T-cell (primary cell): ENCODE measurements around the gene S100PBP. TPM values are rescaled to one million over a fixed set of nuclear protein-coding genes. Genes with fewer than 3 reads are reported as not detected.

Source experiments
- ATAC-seq, 4 experiments: fragments of 200-7000 bp in 3 of 4; fragments of 150-1000 bp in 1 of 4; cut with Tn5 transposase; replicated peaks in 1 of 4; 1 replicate in 3 of 4; 2 replicates in 1 of 4; pipeline ENCODE4 v1.10.0; 2021; ENCODE audit warnings: moderate library complexity in 3 of 4, mild to moderate bottlenecking in 2 of 4, moderate number of reproducible peaks in 1 of 4
- CTCF ChIA-PET, 2 donors: fragments of 300-600 bp; sonication (Branson Sonifier 250); formaldehyde crosslinking; loops; one replicate each; lab custom pipeline; 2022; ENCODE audit warnings: antibody characterized with exemption in 2 of 2; lab: Charles Lee
- POLR2A ChIA-PET, 2 donors: fragments of 300-600 bp; sonication (Branson Sonifier 250); formaldehyde crosslinking; loops; one replicate each; lab custom pipeline; 2022; ENCODE audit warnings: antibody characterized with exemption in 2 of 2; lab: Charles Lee
- DNase-seq, 35 experiments: peaks; one replicate each; pipeline versions ENCODE4 v3.0.0 to v3.0.0-alpha.2; 2013 to 2023
- H3K27ac ChIP-seq: one replicate; pipeline ENCODE4 v1.5.1; 2013; ENCODE audit warnings: low read length
- H3K27me3 ChIP-seq, 2 experiments: replicated peaks in 1 of 2; 1 replicate in 1 of 2; 2 replicates in 1 of 2; pipeline versions ENCODE4 v1.6.1 to v1.7.0; 2013; ENCODE audit warnings: low read length in 1 of 2, mixed read lengths in 1 of 2; ENCODE audit not compliant: control insufficient read depth in 2 of 2, insufficient read depth in 2 of 2; ENCODE audit errors: extremely low read depth in 1 of 2
- H3K36me3 ChIP-seq, 2 donors: 1 replicate in 1 of 2; 2 replicates in 1 of 2; pipeline versions ENCODE4 v1.6.1 to v1.7.0; 2013; ENCODE audit warnings: low read length in 1 of 2; ENCODE audit not compliant: control insufficient read depth in 2 of 2, insufficient read depth in 1 of 2; ENCODE audit errors: extremely low read depth in 1 of 2
- H3K4me1 ChIP-seq, 2 experiments: 1 replicate in 1 of 2; 2 replicates in 1 of 2; pipeline versions ENCODE4 v1.6.1 to v1.7.0; 2013; ENCODE audit warnings: low read length in 2 of 2, mixed read lengths in 1 of 2; ENCODE audit not compliant: insufficient read depth in 2 of 2, control insufficient read depth in 1 of 2; ENCODE audit errors: extremely low read depth in 1 of 2
- H3K4me3 ChIP-seq, 2 donors: 1 replicate in 1 of 2; 2 replicates in 1 of 2; pipeline versions ENCODE4 v1.5.1 to v1.7.0; 2013; ENCODE audit warnings: mild to moderate bottlenecking in 2 of 2, low read length in 1 of 2, moderate library complexity in 1 of 2; ENCODE audit not compliant: control insufficient read depth in 1 of 2; ENCODE audit errors: extremely low read depth in 1 of 2
- H3K9me3 ChIP-seq: 2 replicates; pipeline ENCODE4 v1.7.0; 2013
- H3K27ac Mint-ChIP-seq, 2 donors: one replicate each; pipeline ENCODE4 v1.8.0; 2020 to 2021; ENCODE audit warnings: mild to moderate bottlenecking in 2 of 2, mixed read lengths in 2 of 2
- H3K27me3 Mint-ChIP-seq, 2 donors: one replicate each; pipeline ENCODE4 v1.8.0; 2021 to 2022; ENCODE audit warnings: mixed read lengths in 2 of 2
- H3K36me3 Mint-ChIP-seq: one replicate; pipeline ENCODE4 v1.8.0; 2021; ENCODE audit warnings: mixed read lengths
- H3K4me1 Mint-ChIP-seq, 3 donors: one replicate each; pipeline ENCODE4 v1.8.0; 2020 to 2022; ENCODE audit warnings: mixed read lengths in 3 of 3, mild to moderate bottlenecking in 1 of 3
- H3K4me3 Mint-ChIP-seq, 3 donors: one replicate each; pipeline ENCODE4 v1.8.0; 2020 to 2022; ENCODE audit warnings: mild to moderate bottlenecking in 3 of 3, mixed read lengths in 3 of 3, moderate library complexity in 3 of 3
- H3K9me3 Mint-ChIP-seq, 3 donors: one replicate each; pipeline ENCODE4 v1.8.0; 2020 to 2022; ENCODE audit warnings: mixed read lengths in 3 of 3
- WGBS: methylation state at CpG from one replicate; pipeline ENCODE4 v1.1.5; 2013; ENCODE audit warnings: missing lambda C conversion rate; ENCODE audit not compliant: insufficient coverage; 5-methylcytosine and 5-hydroxymethylcytosine counted together
- total RNA-seq, 35 experiments: library from RNA in 6 of 35; stranded (reverse) in 6 of 35; fragments of 120-200 nt in 1 of 35; gene quantifications; one replicate each; pipeline versions ENCODE4 v1.2.1 to v1.2.4 and lab custom pipeline; 2013 to 2026

The S100PBP gene
- total RNA-seq, 5 donors from 2014 or later (not counting 1 experiment from before 2014, with no cell fraction given): 46.6 to 77.6 (median 63.6) TPM

DNA sequence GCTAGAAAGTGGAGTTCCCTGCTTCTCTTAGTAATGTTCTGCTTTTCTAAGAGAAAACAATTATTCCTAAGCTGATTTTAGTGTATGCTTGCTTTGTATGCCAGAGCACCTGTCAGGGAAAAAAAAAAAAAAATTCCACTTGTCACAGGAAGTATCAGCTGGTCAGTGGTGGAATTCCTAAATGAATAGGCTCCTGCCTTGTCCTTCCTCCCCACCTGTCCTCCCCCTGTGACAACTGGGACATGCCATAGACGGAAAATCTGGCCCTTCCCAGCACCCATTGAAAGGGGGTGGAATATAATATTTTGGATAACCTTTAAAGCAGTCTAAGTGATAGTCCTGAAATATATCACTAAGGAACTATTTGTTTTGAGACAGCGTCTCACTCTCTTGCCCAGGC is 42.5 kb downstream of the S100PBP start:
- ATAC-seq (no peak), DNase-seq (no peak)
- Histone ChIP-seq H3K9me3 (no peaks in the 10 kb centered on the region), H3K27ac (no peak overlapping the region), H3K4me1 (no peaks in the 10 kb centered on the region), H3K4me3 (no peak overlapping the region), H3K36me3 (peaks cover 6 to 56% of the 10 kb centered on the region in 2 donors), H3K27me3 (no peaks in the 10 kb centered on the region)
- H3K27me3 Mint-ChIP-seq: no peaks in the 10 kb centered on the region
- H3K27ac Mint-ChIP-seq: no peak overlapping the region
- no peaks in the 10 kb centered on the region for H3K9me3 Mint-ChIP-seq
- H3K4me3 Mint-ChIP-seq: no peak overlapping the region
- WGBS: no CpG with 5 or more reads among the region's 2 CpGs
- H3K4me1 Mint-ChIP-seq: no peaks in the 10 kb centered on the region
- ChIA-PET POLR2A (no interaction called here), CTCF (no interaction called here)
- peaks cover 56% of the 10 kb centered on the region for H3K36me3 Mint-ChIP-seq

DNA sequence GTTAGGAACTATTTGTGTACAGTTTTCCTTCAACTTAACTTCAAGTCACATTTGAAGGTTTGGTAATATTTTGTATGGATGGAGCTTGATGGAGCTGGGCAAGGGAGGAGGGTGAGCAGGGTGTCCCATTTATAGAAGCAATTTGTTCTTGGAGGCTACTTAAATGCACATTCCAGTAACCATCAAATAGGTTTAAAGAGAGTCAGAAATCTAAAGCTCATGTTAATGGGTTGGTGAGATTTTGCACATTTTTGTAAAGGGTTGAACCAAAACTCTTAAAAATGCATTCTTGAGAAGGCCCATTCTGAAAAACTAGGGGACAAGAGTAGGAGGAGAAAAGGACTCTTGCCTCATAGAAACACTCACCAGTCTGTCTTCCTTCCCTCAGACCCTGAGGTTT is 43.1 kb downstream of the S100PBP start:
- no peak for DNase-seq
- CTCF ChIA-PET: no interaction called here
- Histone ChIP-seq H3K9me3 (no peaks in the 10 kb centered on the region), H3K27me3 (no peaks in the 10 kb centered on the region), H3K36me3 (peaks cover 6 to 50% of the 10 kb centered on the region in 2 donors), H3K27ac (no peak overlapping the region), H3K4me3 (no peak overlapping the region), H3K4me1 (no peaks in the 10 kb centered on the region)
- no peak for ATAC-seq
- no peak overlapping the region for H3K4me3 Mint-ChIP-seq
- no peaks in the 10 kb centered on the region for H3K4me1 Mint-ChIP-seq
- no peaks in the 10 kb centered on the region for H3K9me3 Mint-ChIP-seq
- POLR2A ChIA-PET: no interaction called here
- no peak overlapping the region for H3K27ac Mint-ChIP-seq
- H3K27me3 Mint-ChIP-seq: no peaks in the 10 kb centered on the region
- peaks cover 52% of the 10 kb centered on the region for H3K36me3 Mint-ChIP-seq

DNA sequence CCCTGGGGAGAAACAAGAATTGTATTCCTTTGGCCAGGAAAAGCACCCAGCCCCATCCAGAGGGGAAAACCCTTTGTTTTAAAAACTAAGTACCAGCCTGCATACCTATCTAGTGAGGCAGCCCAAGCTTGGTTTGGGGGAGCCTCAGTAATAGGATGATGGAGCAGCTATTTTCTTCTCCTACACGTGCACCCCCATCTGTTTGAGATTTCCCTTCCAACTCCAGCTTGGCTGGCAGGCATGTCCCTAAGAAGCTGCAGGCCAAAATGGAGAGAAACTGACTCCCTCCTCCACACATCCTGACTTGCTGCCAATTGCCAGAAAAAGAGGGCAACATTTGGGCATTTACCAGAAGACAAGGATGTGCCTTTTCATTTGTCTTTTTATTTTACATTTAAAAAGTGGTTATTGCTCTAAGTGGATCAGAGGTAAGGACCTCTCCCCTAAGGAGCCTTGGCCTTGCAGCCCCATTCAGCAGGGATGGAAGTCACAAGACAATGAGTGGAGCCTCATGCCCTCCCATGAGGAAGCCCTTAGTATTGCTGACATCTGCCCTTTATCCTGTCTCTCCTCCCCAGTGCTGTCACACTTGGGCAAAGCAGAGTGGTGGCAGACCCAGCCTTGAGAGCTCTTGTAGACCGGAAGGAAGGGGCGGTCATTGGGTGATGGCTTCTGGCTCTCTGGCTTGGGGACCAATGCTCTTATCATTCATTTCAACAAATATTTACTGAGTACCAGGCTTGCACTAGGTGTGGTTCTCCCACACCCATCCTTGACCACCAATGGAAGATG is 44.6 kb downstream of the S100PBP start:
- no peaks in the 10 kb centered on the region for H3K27me3 ChIP-seq
- Mint-ChIP-seq H3K27ac (no peak overlapping the region), H3K27me3 (no peaks in the 10 kb centered on the region), H3K9me3 (no peaks in the 10 kb centered on the region), H3K4me3 (no peak overlapping the region), H3K36me3 (peaks cover 53% of the 10 kb centered on the region), H3K4me1 (no peaks in the 10 kb centered on the region)
- H3K4me1 ChIP-seq: no peaks in the 10 kb centered on the region
- 100% methylated on average over 3 of the region's 3 CpGs for WGBS
- CTCF ChIA-PET: no interaction called here
- no peak overlapping the region for H3K4me3 ChIP-seq
- no peak overlapping the region for H3K27ac ChIP-seq
- ATAC-seq: no peak
- POLR2A ChIA-PET: no interaction called here
- no peak for DNase-seq
- H3K9me3 ChIP-seq: no peaks in the 10 kb centered on the region
- peaks cover 4 to 34% of the 10 kb centered on the region in 2 donors for H3K36me3 ChIP-seq

DNA sequence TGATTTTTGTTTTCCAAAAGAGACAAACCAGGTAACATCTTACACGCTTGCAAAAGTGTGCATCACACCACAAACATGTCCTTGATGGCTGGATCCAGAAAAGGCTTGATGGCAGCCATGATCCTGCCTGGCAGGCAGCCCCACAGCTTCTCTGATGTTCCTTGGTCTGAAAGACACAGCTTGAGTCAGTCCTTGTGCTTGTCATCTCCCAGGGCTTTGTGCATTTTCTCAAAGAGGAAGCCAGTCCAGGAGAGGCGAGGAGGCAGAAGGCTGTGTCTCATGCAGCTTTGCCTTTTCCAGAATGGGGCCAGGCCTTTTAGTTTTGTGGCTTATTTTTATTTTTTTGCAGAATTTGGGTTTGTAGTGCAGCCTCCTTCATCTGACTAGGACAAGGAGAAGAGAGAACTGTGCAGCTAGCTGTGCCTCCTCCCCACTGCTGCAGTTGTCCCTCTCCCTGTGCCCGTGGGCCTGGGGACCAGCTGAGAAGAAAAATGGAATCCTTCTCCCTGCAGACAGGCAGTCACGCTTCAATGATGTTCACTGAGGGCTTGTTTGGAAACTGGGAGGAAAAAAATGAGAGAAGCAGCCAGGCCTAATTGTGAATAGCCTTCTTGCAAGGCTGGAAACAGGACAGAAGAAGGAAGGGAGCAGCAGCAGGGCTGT is 45.9 kb downstream of the S100PBP start:
- POLR2A ChIA-PET: no interaction called here
- ATAC-seq: no peak
- CTCF ChIA-PET: no interaction called here
- WGBS: 100% methylated on average over 3 of the region's 4 CpGs
- Histone ChIP-seq H3K9me3 (no peaks in the 10 kb centered on the region), H3K4me3 (no peak overlapping the region), H3K4me1 (no peaks in the 10 kb centered on the region), H3K27ac (no peak overlapping the region), H3K36me3 (peaks cover 4 to 22% of the 10 kb centered on the region in 2 donors), H3K27me3 (no peaks in the 10 kb centered on the region)
- Mint-ChIP-seq H3K4me3 (no peak overlapping the region), H3K27ac (no peak overlapping the region), H3K27me3 (no peaks in the 10 kb centered on the region), H3K36me3 (peaks cover 50% of the 10 kb centered on the region), H3K9me3 (no peaks in the 10 kb centered on the region), H3K4me1 (no peaks in the 10 kb centered on the region)
- DNase-seq: no peak

DNA sequence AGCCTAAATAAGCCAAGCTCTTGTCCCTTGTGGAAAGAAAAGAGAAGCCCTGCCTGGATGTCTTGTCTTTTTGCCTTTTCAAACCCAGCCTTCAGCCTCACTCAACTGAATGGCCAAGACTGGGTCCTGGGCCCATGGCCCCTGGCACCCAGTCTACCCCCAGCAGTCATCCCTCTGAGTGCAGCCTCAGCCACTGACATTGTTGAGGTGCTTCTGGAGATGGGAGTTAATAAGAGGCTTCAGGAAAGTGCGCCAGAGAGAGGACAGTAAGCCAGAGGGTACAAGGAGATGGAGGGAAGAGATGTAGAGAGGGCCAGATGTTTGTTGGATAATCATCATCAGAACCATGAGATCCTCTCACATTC is 46.4 kb downstream of the S100PBP start:
- Histone ChIP-seq H3K9me3 (no peaks in the 10 kb centered on the region), H3K36me3 (peaks cover 4 to 21% of the 10 kb centered on the region in 2 donors), H3K4me1 (no peaks in the 10 kb centered on the region), H3K4me3 (no peak overlapping the region), H3K27ac (no peak overlapping the region), H3K27me3 (peaks cover 0 to 3% of the 10 kb centered on the region in 2 experiments)
- no peaks in the 10 kb centered on the region for H3K4me1 Mint-ChIP-seq
- DNase-seq (no peak), ATAC-seq (no peak)
- no peak overlapping the region for H3K27ac Mint-ChIP-seq
- peaks cover 0 to 4% of the 10 kb centered on the region in 2 donors for H3K27me3 Mint-ChIP-seq
- ChIA-PET POLR2A (no interaction called here), CTCF (interaction anchor here in 1 of 2 donors (0.5 kb wide), 1 partner anchor 143 kb away, joined by 3 read pairs; no protein-coding TSS in a partner anchor)
- no CpG with 5 or more reads among the region's 1 CpG for WGBS
- no peaks in the 10 kb centered on the region for H3K9me3 Mint-ChIP-seq
- H3K36me3 Mint-ChIP-seq: peaks cover 54% of the 10 kb centered on the region
- H3K4me3 Mint-ChIP-seq: no peak overlapping the region

DNA sequence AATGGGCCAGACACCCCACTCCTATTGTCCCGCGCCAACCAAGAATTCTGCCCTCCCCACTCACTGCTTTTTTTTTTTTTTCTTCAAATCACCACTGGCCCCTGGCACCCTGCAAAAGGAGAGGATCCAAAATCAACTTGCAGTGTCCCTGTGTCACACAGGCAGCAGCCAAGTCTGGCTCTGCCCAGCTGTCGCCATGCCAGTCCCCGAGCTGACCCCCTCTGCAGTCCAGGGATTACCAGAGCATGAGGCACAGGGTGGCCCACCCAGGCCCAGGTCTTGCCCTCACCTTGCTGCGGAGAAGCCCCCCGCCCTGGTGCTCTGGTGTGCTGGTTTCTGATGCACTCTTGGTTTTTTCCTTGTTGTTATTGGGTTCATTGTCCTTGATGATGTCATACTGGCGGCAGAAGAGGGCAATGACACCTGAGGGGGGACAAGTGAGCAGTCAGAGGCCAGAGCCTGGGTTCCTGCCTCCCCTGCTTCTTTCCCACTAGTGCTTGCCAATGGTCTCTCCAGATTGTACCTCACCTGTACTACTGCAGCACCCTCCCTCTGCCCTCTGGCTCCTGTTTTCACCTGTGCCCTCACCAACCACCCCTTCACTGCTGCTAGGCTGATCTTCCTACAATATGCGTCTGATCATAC is 47.0 kb downstream of the S100PBP start:
- WGBS: 98% methylated on average over 5 of the region's 8 CpGs
- H3K4me3 Mint-ChIP-seq: no peak overlapping the region
- ATAC-seq (no peak), DNase-seq (no peak)
- CTCF ChIA-PET: interaction anchor here in 1 of 2 donors (0.5 kb wide), 1 partner anchor 142 kb away, joined by 3 read pairs; no protein-coding TSS in a partner anchor
- peaks cover 2 to 4% (median 4%) of the 10 kb centered on the region in 3 donors for H3K4me1 Mint-ChIP-seq
- Histone ChIP-seq H3K27ac (no peak overlapping the region), H3K9me3 (no peaks in the 10 kb centered on the region), H3K4me1 (no peaks in the 10 kb centered on the region), H3K36me3 (peaks cover 4 to 21% of the 10 kb centered on the region in 2 donors), H3K4me3 (no peak overlapping the region), H3K27me3 (peaks cover 0 to 9% of the 10 kb centered on the region in 2 experiments)
- peaks cover 59% of the 10 kb centered on the region for H3K36me3 Mint-ChIP-seq
- POLR2A ChIA-PET: no interaction called here
- H3K9me3 Mint-ChIP-seq: no peaks in the 10 kb centered on the region
- no peak overlapping the region for H3K27ac Mint-ChIP-seq
- H3K27me3 Mint-ChIP-seq: peaks cover 5 to 10% of the 10 kb centered on the region in 2 donors
